Astrocyte (in vitro differentiated cells and primary cell): Measurements from ENCODE around the gene MAP1LC3B. TPM values are rescaled to one million over a fixed set of nuclear protein-coding genes. Genes with fewer than 3 reads are reported as not detected.

Experiments used
- DNase-seq: peaks from one replicate; pipeline ENCODE4 v3.0.0-alpha.2; 2010; ENCODE audit warnings: low read depth
- FAIRE-seq: peaks from 2 replicates; lab custom pipeline; 2011; peaks lifted over from hg19 to GRCh38; lab: Jason Lieb, UNC
- H2AFZ ChIP-seq: 2 replicates; pipeline ENCODE4 v1.6.0; 2012; ENCODE audit warnings: low read depth, low read length, inconsistent platforms
- H3K27ac ChIP-seq: 2 replicates; pipeline ENCODE4 v1.5.1; 2011; ENCODE audit warnings: low read depth, low read length, inconsistent platforms
- H3K27me3 ChIP-seq: 2 replicates; pipeline ENCODE4 v1.6.0; 2011; ENCODE audit warnings: low read length, inconsistent platforms; ENCODE audit not compliant: insufficient read depth
- H3K36me3 ChIP-seq: 2 replicates; pipeline ENCODE4 v1.5.1; 2011; ENCODE audit warnings: low read length, inconsistent platforms; ENCODE audit not compliant: insufficient read depth
- H3K4me1 ChIP-seq: 2 replicates; pipeline ENCODE4 v1.5.1; 2011; ENCODE audit warnings: low read length, inconsistent platforms; ENCODE audit not compliant: insufficient read depth
- H3K4me2 ChIP-seq: 2 replicates; pipeline ENCODE4 v1.6.0; 2012; ENCODE audit warnings: low read length, inconsistent platforms
- H3K4me3 ChIP-seq: 2 replicates; pipeline ENCODE4 v1.5.1; 2011; ENCODE audit warnings: low read depth, mild to moderate bottlenecking, low read length, inconsistent platforms; ENCODE audit not compliant: insufficient read depth
- H3K79me2 ChIP-seq: 2 replicates; pipeline ENCODE4 v1.6.0; 2012; ENCODE audit warnings: mild to moderate bottlenecking, low read length, inconsistent platforms; ENCODE audit not compliant: insufficient read depth
- H3K9ac ChIP-seq: 2 replicates; pipeline ENCODE4 v1.6.0; 2012; ENCODE audit warnings: mild to moderate bottlenecking, low read length, inconsistent platforms
- H3K9me3 ChIP-seq: 2 replicates; pipeline ENCODE4 v1.5.1; 2012; ENCODE audit warnings: low read depth, mild to moderate bottlenecking, low read length, inconsistent platforms; ENCODE audit not compliant: insufficient read depth
- H4K20me1 ChIP-seq: 2 replicates; pipeline ENCODE4 v1.6.0; 2012; ENCODE audit warnings: low read length, inconsistent platforms; ENCODE audit not compliant: insufficient read depth
- H3K27ac Mint-ChIP-seq: one replicate; pipeline ENCODE4 v1.8.0; 2021; ENCODE audit warnings: mild to moderate bottlenecking, mixed read lengths; ENCODE audit not compliant: unreplicated experiment
- H3K27me3 Mint-ChIP-seq: one replicate; pipeline ENCODE4 v1.8.0; 2021; ENCODE audit warnings: low read depth, mixed read lengths; ENCODE audit not compliant: unreplicated experiment
- H3K36me3 Mint-ChIP-seq: one replicate; pipeline ENCODE4 v1.8.0; 2021; ENCODE audit warnings: low read depth, mixed read lengths; ENCODE audit not compliant: unreplicated experiment
- H3K4me1 Mint-ChIP-seq: one replicate; pipeline ENCODE4 v1.8.0; 2021; ENCODE audit warnings: low read depth, mixed read lengths; ENCODE audit not compliant: unreplicated experiment
- H3K4me3 Mint-ChIP-seq: one replicate; pipeline ENCODE4 v1.8.0; 2021; ENCODE audit warnings: mild to moderate bottlenecking, moderate library complexity, mixed read lengths; ENCODE audit not compliant: unreplicated experiment
- H3K9me3 Mint-ChIP-seq: one replicate; pipeline ENCODE4 v1.8.0; 2021; ENCODE audit warnings: mild to moderate bottlenecking, mixed read lengths; ENCODE audit not compliant: unreplicated experiment
- CTCF ChIP-seq: IDR thresholded peaks from 2 replicates; pipeline ENCODE4 v1.5.1; 2011; ENCODE audit warnings: low read depth, mild to moderate bottlenecking, inconsistent platforms, low read length, moderate library complexity; ENCODE audit not compliant: insufficient read depth
- EZH2 ChIP-seq: IDR thresholded peaks from 2 replicates; pipeline ENCODE4 v1.6.1; 2012; ENCODE audit warnings: mild to moderate bottlenecking, low read length, inconsistent platforms; ENCODE audit not compliant: insufficient read depth
- total RNA-seq: library from RNA; stranded (reverse); gene quantifications from 2 replicates; pipeline ENCODE4 v1.2.1, GENCODE V29; 2021

Gene MAP1LC3B
- total RNA-seq, 1 donor from 2014 or later: 221 TPM

- peaks cover 48% of the 10 kb centered on the region for H3K36me3 ChIP-seq
- H4K20me1 ChIP-seq: peaks cover 22% of the 10 kb centered on the region
- FAIRE-seq: no peak
These were observed 12.9 kb downstream of the MAP1LC3B start for GRCh38 chr16:87404764-87405625.

GRCh38 chr16:87406495-87407088, 14.5 kb downstream of the MAP1LC3B start:
- Histone ChIP-seq H3K9me3 (no peaks in the 10 kb centered on the region), H3K4me3 (no peak overlapping the region), H3K27me3 (no peaks in the 10 kb centered on the region), H2AFZ (no peak overlapping the region), H3K36me3 (peaks cover 48% of the 10 kb centered on the region), H3K27ac (no peak overlapping the region), H3K9ac (no peak overlapping the region), H3K4me2 (no peak overlapping the region), H3K4me1 (no peaks in the 10 kb centered on the region), H4K20me1 (peaks cover 32% of the 10 kb centered on the region), H3K79me2 (no peaks in the 10 kb centered on the region)
- no peaks in the 10 kb centered on the region for H3K4me1 Mint-ChIP-seq
- no peaks in the 10 kb centered on the region for H3K27me3 Mint-ChIP-seq
- DNase-seq: no peak
- no peak for TF ChIP-seq EZH2
- no peak for TF ChIP-seq CTCF
- H3K36me3 Mint-ChIP-seq: peaks cover 17% of the 10 kb centered on the region
- no peak overlapping the region for H3K27ac Mint-ChIP-seq
- H3K9me3 Mint-ChIP-seq: no peaks in the 10 kb centered on the region
- FAIRE-seq: no peak
- H3K4me3 Mint-ChIP-seq: no peak overlapping the region

More at GRCh38 chr16:87404764-87405625, 12.9 kb downstream of the MAP1LC3B start:
- Histone ChIP-seq H3K27ac (no peak overlapping the region), H3K4me1 (no peaks in the 10 kb centered on the region), H3K27me3 (no peaks in the 10 kb centered on the region), H3K9ac (no peak overlapping the region), H3K9me3 (no peaks in the 10 kb centered on the region), H2AFZ (no peak overlapping the region), H3K4me3 (no peak overlapping the region), H3K4me2 (no peak overlapping the region), H3K79me2 (peaks cover 8% of the 10 kb centered on the region)
- no peak for TF ChIP-seq CTCF
- TF ChIP-seq EZH2: no peak
- Mint-ChIP-seq H3K9me3 (no peaks in the 10 kb centered on the region), H3K4me3 (no peak overlapping the region), H3K4me1 (no peaks in the 10 kb centered on the region), H3K27me3 (no peaks in the 10 kb centered on the region), H3K27ac (peak overlapping the region; percentile 26), H3K36me3 (peaks cover 19% of the 10 kb centered on the region)
- DNase-seq: no peak
